HCT116 (cell line): ENCODE results near the gene TRDN. TPM values are rescaled to one million over a fixed set of nuclear protein-coding genes. Genes with fewer than 3 reads are reported as not detected.

Experiments
- ATAC-seq: fragments of 200-7000 bp; cut with Tn5 transposase; 2 replicates; pipeline ENCODE4 v1.9.1; 2020; ENCODE audit warnings: mild to moderate bottlenecking, moderate library complexity
- BruUV-seq: library from RNA; stranded (reverse); fragments of 400-500 nt; replicated peaks from 2 replicates; lab custom pipeline; 2021; lab: Mats Ljungman, UMichigan
- CTCF ChIA-PET: fragments of 300-600 bp; sonication (Branson Sonifier 250); formaldehyde crosslinking; loops from one replicate; lab custom pipeline; 2021; ENCODE audit warnings: antibody characterized with exemption; lab: Charles Lee
- POLR2A ChIA-PET: fragments of 300-600, 350-600 bp; sonication (Branson Sonifier 250); formaldehyde crosslinking; loops from one replicate; lab custom pipeline; 2021; ENCODE audit warnings: antibody characterized with exemption; lab: Charles Lee
- RAD21 ChIA-PET, 2 experiments: fragments of 300-600 bp; sonication (Branson Sonifier 250); formaldehyde crosslinking; loops; one replicate each; lab custom pipeline; 2023; ENCODE audit warnings: low total read pairs in 2 of 2; ENCODE audit not compliant: uncharacterized antibody in 2 of 2, unreplicated experiment in 2 of 2, low non-redundant PET in 1 of 2; lab: Charles Lee
- DNase-seq: peaks from one replicate; pipeline ENCODE4 v3.0.0-alpha.2; 2010; ENCODE audit warnings: low read depth, low spot score
- H2AFZ ChIP-seq: fragments of 200-600 bp; shearing (Covaris generic), sonication (generic); 2 replicates; pipeline ENCODE4 v1.6.1; 2017; ENCODE audit warnings: low read depth, mixed run types, mixed read lengths, antibody characterized with exemption, low read length; ENCODE audit not compliant: poor library complexity, severe bottlenecking
- H3K27ac ChIP-seq: 2 replicates; pipeline ENCODE4 v1.5.1; 2012; ENCODE audit warnings: low read depth, low read length
- H3K27me3 ChIP-seq: fragments of 200-600 bp; sonication (generic); 2 replicates; pipeline ENCODE4 v1.6.1; 2016; ENCODE audit warnings: mixed run types, low read length, mixed read lengths; ENCODE audit not compliant: insufficient read depth
- H3K36me3 ChIP-seq, 2 experiments: fragments of 200-500 bp in 1 of 2; fragments of 200-600 bp in 1 of 2; sonication (Bioruptor generic) in 1 of 2; sonication (generic) in 1 of 2; 2 replicates each; pipeline versions ENCODE4 v1.5.1 to v1.6.1; 2014 to 2016; ENCODE audit warnings: low read length in 2 of 2, inconsistent platforms in 1 of 2, mixed read lengths in 1 of 2, mixed run types in 1 of 2; ENCODE audit not compliant: insufficient read depth in 2 of 2, control insufficient read depth in 1 of 2
- H3K4me1 ChIP-seq, 2 experiments: fragments of 200-600 bp in 1 of 2; sonication (generic) in 1 of 2; 2 replicates each; pipeline versions ENCODE4 v1.5.1 to v1.6.1; 2012 to 2017; ENCODE audit warnings: low read length in 2 of 2, inconsistent platforms in 1 of 2, mild to moderate bottlenecking in 1 of 2, mixed read lengths in 1 of 2, mixed run types in 1 of 2, moderate library complexity in 1 of 2; ENCODE audit not compliant: insufficient read depth in 2 of 2, control insufficient read depth in 1 of 2
- H3K4me2 ChIP-seq: fragments of 200-600 bp; sonication (generic); 2 replicates; pipeline ENCODE4 v1.6.1; 2017; ENCODE audit warnings: mixed run types, low read length, mixed read lengths
- H3K4me3 ChIP-seq, 2 experiments: fragments of 200-600 bp in 1 of 2; sonication (generic) in 1 of 2; replicated peaks in 1 of 2; 2 replicates each; pipeline ENCODE4 v1.5.1; 2011 to 2016; ENCODE audit warnings: low read length in 2 of 2, control low read depth in 1 of 2, low read depth in 1 of 2, mild to moderate bottlenecking in 1 of 2, mixed read lengths in 1 of 2, mixed run types in 1 of 2
- H3K79me2 ChIP-seq: fragments of 200-600 bp; sonication (generic); 2 replicates; pipeline ENCODE4 v1.6.1; 2017; ENCODE audit warnings: mild to moderate bottlenecking, mixed run types, low read length, moderate library complexity, mixed read lengths; ENCODE audit not compliant: insufficient read depth
- H3K9ac ChIP-seq: fragments of 200-600 bp; sonication (generic); 2 replicates; pipeline ENCODE4 v1.6.1; 2016; ENCODE audit warnings: low read length, mixed read lengths
- H3K9me2 ChIP-seq: fragments of 200-600 bp; sonication (generic), shearing (Covaris generic); 2 replicates; pipeline ENCODE4 v1.6.1; 2017; ENCODE audit warnings: mixed run types, mild to moderate bottlenecking, moderate library complexity; ENCODE audit not compliant: insufficient read depth
- H3K9me3 ChIP-seq, 2 experiments: fragments of 200-500 bp in 1 of 2; fragments of 200-600 bp in 1 of 2; sonication (Bioruptor generic) in 1 of 2; sonication (generic) in 1 of 2; 2 replicates each; pipeline ENCODE4 v1.6.1; 2014 to 2017; ENCODE audit warnings: low read length in 2 of 2, mixed read lengths in 2 of 2, inconsistent platforms in 1 of 2, low read depth in 1 of 2, mild to moderate bottlenecking in 1 of 2, mixed run types in 1 of 2, moderate library complexity in 1 of 2; ENCODE audit not compliant: control insufficient read depth in 1 of 2, insufficient read depth in 1 of 2
- H4K20me1 ChIP-seq: fragments of 200-600 bp; sonication (generic), shearing (Covaris generic); 2 replicates; pipeline ENCODE4 v1.6.1; 2017; ENCODE audit warnings: mixed run types, mild to moderate bottlenecking, moderate library complexity; ENCODE audit not compliant: insufficient read depth
- CBX3 ChIP-seq: IDR thresholded peaks from 2 replicates; pipeline ENCODE4 v1.6.1; 2012; ENCODE audit warnings: low read depth
- CEBPB ChIP-seq: IDR thresholded peaks from 2 replicates; pipeline ENCODE4 v1.6.1; 2012; ENCODE audit warnings: low read depth
- EZH2phosphoT487 ChIP-seq: fragments of 200-600 bp; IDR thresholded peaks from 2 replicates; pipeline ENCODE4 v1.6.1; 2018; ENCODE audit warnings: antibody characterized with exemption, borderline replicate concordance
- FOSL1 ChIP-seq: IDR thresholded peaks from 2 replicates; pipeline ENCODE4 v1.6.1; 2012; ENCODE audit warnings: low read depth
- JUND ChIP-seq: IDR thresholded peaks from 2 replicates; pipeline ENCODE4 v1.6.1; 2012
- MAX ChIP-seq: IDR thresholded peaks from 2 replicates; pipeline ENCODE4 v1.6.1; 2012
- POLR2A ChIP-seq: IDR thresholded peaks from 2 replicates; pipeline ENCODE4 v1.7.0; 2011; ENCODE audit warnings: borderline replicate concordance; ENCODE audit not compliant: insufficient read depth, insufficient read length; ENCODE audit errors: extremely low read depth
- POLR2AphosphoS5 ChIP-seq: IDR thresholded peaks from 2 replicates; pipeline ENCODE4 v1.6.1; 2011; ENCODE audit warnings: mild to moderate bottlenecking, low read depth, low read length, moderate library complexity
- REST ChIP-seq: IDR thresholded peaks from 2 replicates; pipeline ENCODE4 v1.6.1; 2012; ENCODE audit warnings: low read depth
- SIN3A ChIP-seq: IDR thresholded peaks from 2 replicates; pipeline ENCODE4 v1.6.1; 2012; ENCODE audit warnings: low read depth
- SP1 ChIP-seq: IDR thresholded peaks from 2 replicates; pipeline ENCODE4 v1.6.1; 2012; ENCODE audit warnings: low read depth
- SRF ChIP-seq: IDR thresholded peaks from 2 replicates; pipeline ENCODE4 v1.6.1; 2012; ENCODE audit warnings: low read depth
- ZFX ChIP-seq: fragments of 450-650 bp; IDR thresholded peaks from 2 replicates; pipeline ENCODE4 v1.6.1; 2017
- ZNF274 ChIP-seq: fragments of 200-500 bp; sonication (Bioruptor generic); IDR thresholded peaks from 2 replicates; pipeline ENCODE4 v1.6.1; 2014; ENCODE audit warnings: mild to moderate bottlenecking, low read depth, low read length, inconsistent platforms
- intact Hi-C: fragments of 100-400 bp; cut with micrococcal nuclease; formaldehyde crosslinking; loops from 2 replicates; pipeline ENCODE4 v1.10.0; 2022
- total RNA-seq: library from RNA; stranded (reverse); gene quantifications from one replicate; pipeline ENCODE4 v1.2.1, GENCODE V29; 2021; ENCODE audit not compliant: unreplicated experiment
- TF ChIP-seq, protein P1 (sequence below): IDR thresholded peaks from 2 replicates; pipeline ENCODE4 v1.6.1; 2011; ENCODE audit warnings: mild to moderate bottlenecking, low read length, moderate library complexity; ENCODE audit not compliant: insufficient replicate concordance; ENCODE audit errors: extremely low read depth
- TF ChIP-seq, protein P2 (sequence below): IDR thresholded peaks from 2 replicates; pipeline ENCODE4 v1.6.1; 2012

TRDN gene
- total RNA-seq, 1 experiment from 2014 or later, result not detected

GRCh38 chr6:123430970-123431369, 205.8 kb downstream of the TRDN start:
- no peak for ATAC-seq
- ChIA-PET RAD21 (no interaction called here), POLR2A (no interaction called here), CTCF (no interaction called here)
- Histone ChIP-seq H3K9me3 (no peaks in the 10 kb centered on the region), H3K4me3 (no peak overlapping the region), H2AFZ (no peak overlapping the region), H3K27me3 (peaks cover 14% of the 10 kb centered on the region), H3K4me1 (no peaks in the 10 kb centered on the region), H3K27ac (no peak overlapping the region), H3K36me3 (no peaks in the 10 kb centered on the region), H3K79me2 (no peaks in the 10 kb centered on the region), H4K20me1 (no peaks in the 10 kb centered on the region), H3K4me2 (no peak overlapping the region), H3K9ac (no peak overlapping the region), H3K9me2 (no peaks in the 10 kb centered on the region)
- TF ChIP-seq POLR2A, result no peak
- TF ChIP-seq CEBPB, result no peak
- no peak for TF ChIP-seq ZNF274
- TF ChIP-seq ZFX, result no peak
- TF ChIP-seq CBX3, result no peak
- TF ChIP-seq FOSL1, result no peak
- no peak for TF ChIP-seq POLR2AphosphoS5
- TF ChIP-seq, protein P1, sequence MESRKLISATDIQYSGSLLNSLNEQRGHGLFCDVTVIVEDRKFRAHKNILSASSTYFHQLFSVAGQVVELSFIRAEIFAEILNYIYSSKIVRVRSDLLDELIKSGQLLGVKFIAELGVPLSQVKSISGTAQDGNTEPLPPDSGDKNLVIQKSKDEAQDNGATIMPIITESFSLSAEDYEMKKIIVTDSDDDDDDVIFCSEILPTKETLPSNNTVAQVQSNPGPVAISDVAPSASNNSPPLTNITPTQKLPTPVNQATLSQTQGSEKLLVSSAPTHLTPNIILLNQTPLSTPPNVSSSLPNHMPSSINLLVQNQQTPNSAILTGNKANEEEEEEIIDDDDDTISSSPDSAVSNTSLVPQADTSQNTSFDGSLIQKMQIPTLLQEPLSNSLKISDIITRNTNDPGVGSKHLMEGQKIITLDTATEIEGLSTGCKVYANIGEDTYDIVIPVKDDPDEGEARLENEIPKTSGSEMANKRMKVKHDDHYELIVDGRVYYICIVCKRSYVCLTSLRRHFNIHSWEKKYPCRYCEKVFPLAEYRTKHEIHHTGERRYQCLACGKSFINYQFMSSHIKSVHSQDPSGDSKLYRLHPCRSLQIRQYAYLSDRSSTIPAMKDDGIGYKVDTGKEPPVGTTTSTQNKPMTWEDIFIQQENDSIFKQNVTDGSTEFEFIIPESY, result no peak
- no peak for TF ChIP-seq REST
- TF ChIP-seq SRF, result no peak
- TF ChIP-seq EZH2phosphoT487, result no peak
- TF ChIP-seq MAX, result no peak
- TF ChIP-seq, protein P2, sequence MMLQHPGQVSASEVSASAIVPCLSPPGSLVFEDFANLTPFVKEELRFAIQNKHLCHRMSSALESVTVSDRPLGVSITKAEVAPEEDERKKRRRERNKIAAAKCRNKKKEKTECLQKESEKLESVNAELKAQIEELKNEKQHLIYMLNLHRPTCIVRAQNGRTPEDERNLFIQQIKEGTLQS, result no peak
- no peak for TF ChIP-seq SIN3A
- no peak for TF ChIP-seq SP1
- no peak for TF ChIP-seq JUND
- intact Hi-C loops, result no loop called here
- BruUV-seq, result no TSS peak
- no peak for DNase-seq
